GM12878 (cell line): ENCODE measurements around the gene CLDN9. TPM values are rescaled to one million over a fixed set of nuclear protein-coding genes. Genes with fewer than 3 reads are reported as not detected.
A peak's percentile ranks its signal among the peaks of the same experiment; 100 is the strongest.

Experiments used
- ATAC-seq: fragments of 200-7000 bp; cut with Tn5 transposase; 3 replicates; pipeline ENCODE4 v1.9.1; 2020; ENCODE audit warnings: mild to moderate bottlenecking, moderate library complexity
- BruUV-seq: library from RNA; stranded (reverse); fragments of 400-500 nt; replicated peaks from 2 replicates; lab custom pipeline; 2021; lab: Mats Ljungman, UMichigan
- CTCF ChIA-PET: fragments of 300-600 bp; sonication (Branson Sonifier 250); formaldehyde crosslinking; extraction: SDS; loops from one replicate; lab custom pipeline; 2021; ENCODE audit warnings: inconsistent platforms; lab: Yijun Ruan, JAX
- POLR2A ChIA-PET: fragments of 350-600 bp; formaldehyde crosslinking; extraction: SDS; loops from one replicate; lab custom pipeline; 2021; ENCODE audit warnings: inconsistent platforms; lab: Charles Lee
- RAD21 ChIA-PET: fragments of 300-600 bp; sonication (Branson Sonifier 250); formaldehyde crosslinking; loops from one replicate; lab custom pipeline; 2023; ENCODE audit warnings: antibody characterized with exemption; ENCODE audit not compliant: unreplicated experiment; lab: Charles Lee
- SMC1A ChIA-PET: fragments of 300-600 bp; sonication (Branson Sonifier 250); formaldehyde crosslinking; loops from one replicate; lab custom pipeline; 2023; ENCODE audit not compliant: unreplicated experiment, uncharacterized antibody; lab: Charles Lee
- DNase-seq: peaks from one replicate; pipeline ENCODE4 v3.0.0-alpha.2; 2011; ENCODE audit warnings: low read depth, low spot score
- FAIRE-seq: peaks from 3 replicates; lab custom pipeline; 2011; peaks lifted over from hg19 to GRCh38; lab: Jason Lieb, UNC
- H2AFZ ChIP-seq: 2 replicates; pipeline ENCODE4 v1.6.0; 2011; ENCODE audit warnings: low read depth, low read length, control low read depth; ENCODE audit not compliant: control insufficient read depth
- H3K27ac ChIP-seq: 2 replicates; pipeline ENCODE4 v1.5.1; 2011; ENCODE audit warnings: control low read depth; ENCODE audit not compliant: control insufficient read depth, insufficient read depth
- H3K27me3 ChIP-seq, 2 experiments: replicated peaks in 1 of 2; 2 replicates each; pipeline versions ENCODE4 v1.6.0 to v1.6.1; 2011; ENCODE audit warnings: low read length in 1 of 2; ENCODE audit not compliant: control insufficient read depth in 2 of 2, insufficient read depth in 2 of 2
- H3K36me3 ChIP-seq, 2 experiments: 2 replicates each; pipeline ENCODE4 v1.5.1; 2011; ENCODE audit warnings: low read length in 1 of 2; ENCODE audit not compliant: control insufficient read depth in 2 of 2, insufficient read depth in 2 of 2
- H3K4me1 ChIP-seq: 2 replicates; pipeline ENCODE4 v1.6.1; 2011; ENCODE audit warnings: mild to moderate bottlenecking, low read length, moderate library complexity, mixed read lengths; ENCODE audit not compliant: control insufficient read depth, insufficient read depth
- H3K4me2 ChIP-seq: 2 replicates; pipeline ENCODE4 v1.6.0; 2011; ENCODE audit warnings: control low read depth; ENCODE audit not compliant: control insufficient read depth, insufficient read depth
- H3K4me3 ChIP-seq: fragments of 200-600 bp; sonication (generic); 2 replicates; pipeline ENCODE4 v1.5.1; 2016
- H3K79me2 ChIP-seq: 2 replicates; pipeline ENCODE4 v1.6.0; 2011; ENCODE audit warnings: low read length; ENCODE audit not compliant: control insufficient read depth, insufficient read depth
- H3K9ac ChIP-seq: 2 replicates; pipeline ENCODE4 v1.8.0; 2011; ENCODE audit warnings: low read length, control low read depth, mixed read lengths; ENCODE audit not compliant: control insufficient read depth, insufficient read depth
- H3K9me3 ChIP-seq: replicated peaks from 3 replicates; pipeline ENCODE4 v1.5.1; 2011; ENCODE audit warnings: mild to moderate bottlenecking, low read length; ENCODE audit not compliant: control insufficient read depth, insufficient read depth
- H4K20me1 ChIP-seq: 2 replicates; pipeline ENCODE4 v1.6.0; 2011; ENCODE audit not compliant: control insufficient read depth, insufficient read depth
- EED ChIP-seq: sonication (generic); IDR thresholded peaks from 2 replicates; pipeline ENCODE4 v1.6.1; 2016; ENCODE audit warnings: antibody characterized with exemption, low read depth
- EGR1 ChIP-seq, 2 experiments: IDR thresholded peaks; 1 replicate in 1 of 2; 2 replicates in 1 of 2; pipeline ENCODE4 v1.6.1; 2011 to 2012; ENCODE audit warnings: low read depth in 2 of 2, low read length in 2 of 2, borderline replicate concordance in 1 of 2, mild to moderate bottlenecking in 1 of 2, moderate library complexity in 1 of 2
- FOS ChIP-seq: IDR thresholded peaks from 3 replicates; pipeline ENCODE4 v1.6.1; 2011; ENCODE audit warnings: borderline replicate concordance; ENCODE audit not compliant: insufficient read length; ENCODE audit errors: extremely low read depth
- GATAD2B ChIP-seq: fragments of 450-650 bp; conservative IDR thresholded peaks from 2 replicates; pipeline ENCODE4 v1.6.1; 2017; ENCODE audit warnings: low read depth, mild to moderate bottlenecking, moderate library complexity
- HDGF ChIP-seq: fragments of 450-650 bp; IDR thresholded peaks from 2 replicates; pipeline ENCODE4 v1.6.1; 2016; ENCODE audit warnings: antibody characterized with exemption
- MLLT1 ChIP-seq: fragments of 450-650 bp; IDR thresholded peaks from 2 replicates; pipeline ENCODE4 v1.6.1; 2016; ENCODE audit warnings: mild to moderate bottlenecking
- MXI1 ChIP-seq: fragments of 150-350 bp; IDR thresholded peaks from 2 replicates; pipeline ENCODE4 v1.6.1; 2011; ENCODE audit warnings: low read depth, mild to moderate bottlenecking, inconsistent platforms, low read length, improper control_type of control experiment
- NBN ChIP-seq: fragments of 450-650 bp; IDR thresholded peaks from 2 replicates; pipeline ENCODE4 v1.6.1; 2016
- PRDM15 ChIP-seq: fragments of 450-650 bp; formaldehyde crosslinking; IDR thresholded peaks from 2 replicates; pipeline ENCODE4 v1.4.0; 2020; ENCODE audit warnings: mild to moderate bottlenecking, moderate library complexity
- RBBP5 ChIP-seq: fragments of 200-600 bp; sonication (generic); conservative IDR thresholded peaks from 2 replicates; pipeline ENCODE4 v1.6.1; 2016
- USF1 ChIP-seq: IDR thresholded peaks from 2 replicates; pipeline ENCODE4 v1.6.1; 2011; ENCODE audit warnings: borderline replicate concordance, low read depth, mild to moderate bottlenecking, moderate library complexity, mixed read lengths, low read length; ENCODE audit not compliant: insufficient read depth; ENCODE audit errors: extremely low read length
- WGBS: methylation state at CpG from one replicate; pipeline ENCODE4 v1.1.6; 2016; ENCODE audit warnings: low lambda C conversion rate; ENCODE audit not compliant: insufficient replicate concordance, insufficient coverage; ENCODE audit errors: missing lambda C conversion rate; 5-methylcytosine and 5-hydroxymethylcytosine counted together
- in situ Hi-C: fragments of 300-500 bp; cut with MboI; formaldehyde crosslinking; loops from 9 replicates; pipeline ENCODE4 v1.14.3; 2018; ENCODE audit warnings: mixed read lengths
- intact Hi-C: fragments of 100-400 bp; cut with micrococcal nuclease; formaldehyde crosslinking; loops from one replicate; pipeline ENCODE4 v1.14.2; 2022; ENCODE audit not compliant: unreplicated experiment
- polyA plus RNA-seq, 11 experiments: library from polyadenylated mRNA; depleted of rRNA in 4 of 11; unstranded in 6 of 11; stranded (reverse) in 5 of 11; fragments of >200 nt; fragmentation: Nextera tagmentation in 4 of 11; fragmentation: Illumina TruSeq in 1 of 11; extraction: Ambion mirVana in 4 of 11; extraction: Trizol in 1 of 11; gene quantifications; 1 replicate in 1 of 11; 2 replicates in 10 of 11; pipeline versions ENCODE4 v1.2.1 to v1.2.3, GENCODE V29; 2011 to 2016; ENCODE audit warnings: inconsistent platforms in 2 of 11, missing spikeins in 2 of 11, low read depth in 1 of 11
- total RNA-seq, 4 experiments: library from RNA; depleted of rRNA in 3 of 4; stranded (reverse); fragments of >200 nt in 3 of 4; fragmentation: Illumina TruSeq in 1 of 4; extraction: Trizol in 1 of 4; gene quantifications; 2 replicates each; pipeline versions ENCODE4 v1.2.1 to v1.2.3, GENCODE V29; 2013 to 2021

CLDN9 gene
- total and polyA plus RNA-seq, 10 of the 15 experiments (the other 5 are each of a cell fraction or from before 2014, with no cell fraction given): not detected

- TF ChIP-seq EED: no peak
- no peak for TF ChIP-seq FOS
- no peak for TF ChIP-seq RBBP5
- TF ChIP-seq USF1: no peak
- TF ChIP-seq GATAD2B: peak; percentile 93
- no peak for TF ChIP-seq MLLT1
Observed at GRCh38 chr16:3059041-3059722, 46.5 kb downstream of the CLDN9 start (continued).

- in situ Hi-C loops (loop anchor here (5.0 kb wide), 2 partner anchors 38 to 68 kb away; partner anchors contain the start of gene ZSCAN10), intact Hi-C loops (loop anchor here (1.0 to 2.0 kb wide), 3 partner anchors 36 to 107 kb away; no protein-coding TSS in a partner anchor)
- no peak for FAIRE-seq
- DNase-seq: no peak
- no peak overlapping the region; the same call in 1 of the 2 replicates for H3K9ac ChIP-seq
- BruUV-seq: no TSS peak
- no peaks in the 10 kb centered on the region for H3K27me3 ChIP-seq
- peak overlapping the region; percentile 22; the same call in 1 of the 2 replicates for H3K27ac ChIP-seq
- H3K9me3 ChIP-seq: no peaks in the 10 kb centered on the region; the same call in 2 of the 3 replicates
- peak overlapping the region; percentile 66 for H2AFZ ChIP-seq
- H3K4me1 ChIP-seq: peaks cover 17% of the 10 kb centered on the region
- CTCF ChIA-PET: interaction anchor here (0.6 to 9.5 kb wide), 23 partner anchors 10 to 137 kb away, joined by 3 to 174 read pairs (median 8); partner anchors contain the start of genes HCFC1R1 and THOC6
- peak overlapping the region; percentile 75 for H3K4me2 ChIP-seq
- TF ChIP-seq HDGF (peak; percentile 43; the same call in 1 of the 2 replicates), EGR1 (IDR thresholded peaks at IDR 0.05; ENCODE audit: borderline replicate concordance in 1 of 2, low read depth in 2 of 2, low read length in 2 of 2) (no peak), NBN (0 out of 2 replicates have a peak, but pooled peaks have one; percentile 8), PRDM15 (CRISPR knock-in tag) (no peak), MXI1 (no peak)
- TF ChIP-seq, all 136 proteins: peak for 2
- POLR2A ChIA-PET: interaction anchor here (0.6 to 1.7 kb wide), 4 partner anchors 17 to 76 kb away, joined by 3 to 12 read pairs (median 4); partner anchors contain the start of genes HCFC1R1 and THOC6
- WGBS: 67% methylated on average over 7 of the region's 9 CpGs
- ATAC-seq: no peak
- Histone ChIP-seq H4K20me1 (no peaks in the 10 kb centered on the region), H3K36me3 (no peaks in the 10 kb centered on the region), H3K4me3 (peak overlapping the region; percentile 37; the same call in 1 of the 2 replicates), H3K79me2 (no peaks in the 10 kb centered on the region)
- RAD21 ChIA-PET: interaction anchor here (0.6 to 3.0 kb wide), 11 partner anchors 16 to 111 kb away, joined by 3 to 72 read pairs (median 6); partner anchors contain the start of gene TNFRSF12A
- SMC1A ChIA-PET: interaction anchor here (1.1 to 3.9 kb wide), 6 partner anchors 12 to 106 kb away, joined by 3 to 53 read pairs (median 4); no protein-coding TSS in a partner anchor
Observed at GRCh38 chr16:3059723-3060242, 47.1 kb downstream of the CLDN9 start.
